GM18502 (cell line): ENCODE measurements around the gene CFAP97.

ENCODE experiments used
- ATAC-seq: cut with Tn5 transposase; IDR thresholded peaks from one replicate; pipeline ENCODE4 v1.9.1; 2021; ENCODE audit warnings: mild to moderate bottlenecking; ENCODE audit not compliant: unreplicated experiment, poor library complexity

CFAP97 gene

GRCh38 chr4:185115827-185116232 lies 88.0 kb downstream of the CFAP97 start:
- no peak for ATAC-seq

- no peak for ATAC-seq
Measured at GRCh38 chr4:185113340-185113739, 90.5 kb downstream of the CFAP97 start.

DNA sequence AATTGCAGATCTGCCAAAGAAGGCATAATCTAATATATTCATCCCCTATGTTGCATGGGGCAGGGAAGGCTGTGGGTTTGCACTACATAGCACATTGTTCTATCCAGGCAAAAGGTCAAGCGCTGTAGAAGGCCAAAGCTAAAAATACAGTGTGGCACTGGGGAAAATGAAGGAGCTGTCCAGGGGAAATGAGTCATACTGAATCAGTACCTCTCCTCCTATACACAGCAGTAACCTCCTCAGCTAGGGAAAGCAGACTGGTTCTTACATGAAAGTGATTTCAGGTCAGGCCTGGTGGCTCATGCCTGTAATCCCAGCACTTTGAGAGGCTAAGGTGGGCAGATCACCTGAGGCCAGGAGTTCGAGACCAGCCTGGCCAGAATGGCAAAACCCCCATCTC lies 91.7 kb downstream of the CFAP97 start:
- ATAC-seq: no peak

DNA sequence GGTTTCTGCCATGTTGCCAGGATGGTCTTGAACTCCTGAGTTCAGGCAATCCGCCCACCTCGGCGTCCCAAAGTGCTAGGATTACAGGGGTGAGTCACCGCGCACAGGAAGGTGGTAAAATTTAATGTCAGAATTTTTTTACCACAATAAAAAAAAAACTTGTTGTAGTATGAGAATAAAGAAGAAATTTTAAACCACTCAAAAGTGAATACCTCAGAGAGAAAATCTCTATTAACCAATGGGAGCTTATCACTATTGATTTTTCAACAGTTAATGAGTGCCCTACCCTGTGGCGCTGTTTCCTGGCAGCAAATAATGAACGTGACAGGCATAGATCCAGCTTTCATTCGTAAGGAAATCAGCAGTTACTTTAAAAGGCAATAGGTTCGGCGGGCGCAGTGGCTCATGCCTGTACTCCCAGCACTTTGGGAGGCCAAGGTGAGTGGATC lies 93.4 kb downstream of the CFAP97 start:
- ATAC-seq: no peak

- no peak for ATAC-seq
Measured at GRCh38 chr4:185109736-185110135, 94.1 kb downstream of the CFAP97 start.
